WTC11 (cell line): ENCODE results near the gene LYPLA2. TPM values are rescaled to one million over a fixed set of nuclear protein-coding genes. Genes with fewer than 3 reads are reported as not detected.
"Not testable (repeated sequence)": the region's sequence is repeated elsewhere in the genome, so short reads cannot be mapped to it uniquely, and the experiment has no call there.

Experiments
- ATAC-seq: fragments of 200-7000 bp; cut with Tn5 transposase; 2 replicates; pipeline ENCODE4 v1.10.0; 2021; ENCODE audit warnings: mild to moderate bottlenecking, moderate library complexity
- CTCF ChIA-PET: fragments of 300-600 bp; sonication (Branson Sonifier 250); formaldehyde crosslinking; loops from one replicate; lab custom pipeline; 2021; ENCODE audit warnings: antibody characterized with exemption; lab: Charles Lee
- POLR2A ChIA-PET: fragments of 350-600 bp; sonication (Branson Sonifier 250); formaldehyde crosslinking; loops from one replicate; lab custom pipeline; 2021; ENCODE audit warnings: antibody characterized with exemption; lab: Charles Lee
- DNase-seq: peaks from one replicate; pipeline ENCODE4 v3.0.0; 2021; ENCODE audit warnings: low spot score
- H3K27ac Mint-ChIP-seq: 2 replicates; pipeline ENCODE4 v1.8.0; 2021; ENCODE audit warnings: mixed read lengths
- H3K27me3 Mint-ChIP-seq: 2 replicates; pipeline ENCODE4 v1.8.0; 2021; ENCODE audit warnings: low read depth, mild to moderate bottlenecking, moderate library complexity, mixed read lengths
- H3K36me3 Mint-ChIP-seq: 2 replicates; pipeline ENCODE4 v1.8.0; 2021; ENCODE audit warnings: mixed read lengths
- H3K4me1 Mint-ChIP-seq: 2 replicates; pipeline ENCODE4 v1.8.0; 2022; ENCODE audit warnings: mixed read lengths
- H3K4me3 Mint-ChIP-seq: 2 replicates; pipeline ENCODE4 v1.8.0; 2021; ENCODE audit warnings: mild to moderate bottlenecking, moderate library complexity, mixed read lengths
- H3K9me3 Mint-ChIP-seq: 2 replicates; pipeline ENCODE4 v1.8.0; 2021; ENCODE audit warnings: mixed read lengths
- ATF2 ChIP-seq: sonication (generic); formaldehyde crosslinking; IDR thresholded peaks from 2 replicates; pipeline ENCODE4 v1.8.1; 2022; ENCODE audit warnings: low read depth, missing genetic modification reagents, borderline replicate concordance
- CBFB ChIP-seq: sonication (generic); formaldehyde crosslinking; IDR thresholded peaks from 2 replicates; pipeline ENCODE4 v1.8.1; 2022; ENCODE audit warnings: mild to moderate bottlenecking, low read depth, missing genetic modification reagents
- FOXJ3 ChIP-seq: sonication (generic); formaldehyde crosslinking; IDR thresholded peaks from 2 replicates; pipeline ENCODE4 v1.9.0; 2021; ENCODE audit warnings: missing genetic modification reagents, mild to moderate bottlenecking, borderline replicate concordance
- GABPB1 ChIP-seq: sonication (generic); formaldehyde crosslinking; IDR thresholded peaks from 2 replicates; pipeline ENCODE4 v1.8.1; 2023; ENCODE audit warnings: mild to moderate bottlenecking, missing genetic modification reagents
- GRHL2 ChIP-seq: fragments of 250-450 bp; sonication (Bioruptor Pico); IDR thresholded peaks from 2 replicates; pipeline ENCODE4 v1.8.0; 2022; ENCODE audit warnings: mild to moderate bottlenecking, moderate library complexity; ENCODE audit not compliant: insufficient replicate concordance, severe bottlenecking
- GTF2I ChIP-seq: fragments of 250-450 bp; sonication (Bioruptor Pico); conservative IDR thresholded peaks from 2 replicates; pipeline ENCODE4 v1.4.0; 2021; ENCODE audit warnings: mild to moderate bottlenecking
- HMGA2 ChIP-seq: fragments of 250-450 bp; sonication (Bioruptor Pico); IDR thresholded peaks from 2 replicates; pipeline ENCODE4 v1.4.0; 2021; ENCODE audit warnings: mild to moderate bottlenecking, moderate library complexity
- HMGXB4 ChIP-seq: sonication (generic); formaldehyde crosslinking; IDR thresholded peaks from 2 replicates; pipeline ENCODE4 v1.8.1; 2023; ENCODE audit warnings: mild to moderate bottlenecking, moderate library complexity, missing genetic modification reagents
- JAZF1 ChIP-seq: fragments of 250-450 bp; sonication (Bioruptor Pico); IDR thresholded peaks from 2 replicates; pipeline ENCODE4 v1.9.0; 2021; ENCODE audit warnings: moderate library complexity, mild to moderate bottlenecking, inconsistent platforms
- NFATC4 ChIP-seq: fragments of 250-450 bp; sonication (Bioruptor Pico); IDR thresholded peaks from 2 replicates; pipeline ENCODE4 v1.9.0; 2021; ENCODE audit warnings: mild to moderate bottlenecking
- NR1H2 ChIP-seq: sonication (generic); formaldehyde crosslinking; IDR thresholded peaks from 2 replicates; pipeline ENCODE4 v1.9.0; 2021; ENCODE audit warnings: mild to moderate bottlenecking, moderate library complexity, missing genetic modification reagents
- OVOL2 ChIP-seq: fragments of 250-450 bp; sonication (Bioruptor Pico); IDR thresholded peaks from 2 replicates; pipeline ENCODE4 v1.9.0; 2021; ENCODE audit warnings: mild to moderate bottlenecking, borderline replicate concordance
- RORB ChIP-seq: fragments of 250-450 bp; sonication (Bioruptor Pico); IDR thresholded peaks from 2 replicates; pipeline ENCODE4 v1.9.0; 2021; ENCODE audit warnings: mild to moderate bottlenecking
- SMAD3 ChIP-seq: sonication (generic); formaldehyde crosslinking; IDR thresholded peaks from 2 replicates; pipeline ENCODE4 v1.8.0; 2022; ENCODE audit warnings: missing genetic modification reagents, mild to moderate bottlenecking, borderline replicate concordance
- SMAD4 ChIP-seq: sonication (generic); formaldehyde crosslinking; IDR thresholded peaks from 2 replicates; pipeline ENCODE4 v1.8.0; 2022; ENCODE audit warnings: mild to moderate bottlenecking, missing genetic modification reagents
- ZBTB21 ChIP-seq: sonication (generic); formaldehyde crosslinking; IDR thresholded peaks from 2 replicates; pipeline ENCODE4 v1.8.1; 2023; ENCODE audit warnings: mild to moderate bottlenecking, missing genetic modification reagents, borderline replicate concordance
- ZNF138 ChIP-seq: sonication (generic); formaldehyde crosslinking; conservative IDR thresholded peaks from 2 replicates; pipeline ENCODE4 v1.8.1; 2022; ENCODE audit warnings: mild to moderate bottlenecking, moderate library complexity, missing genetic modification reagents
- ZNF232 ChIP-seq: sonication (generic); formaldehyde crosslinking; IDR thresholded peaks from 2 replicates; pipeline ENCODE4 v1.8.0; 2022; ENCODE audit warnings: mild to moderate bottlenecking, missing genetic modification reagents
- ZNF423 ChIP-seq: fragments of 250-450 bp; sonication (Bioruptor Pico); IDR thresholded peaks from 2 replicates; pipeline ENCODE4 v2.1.2; 2022; ENCODE audit warnings: mild to moderate bottlenecking, moderate library complexity
- total RNA-seq: library from RNA; stranded (reverse); gene quantifications from 3 replicates; pipeline ENCODE4 v1.2.3, GENCODE V29; 2021

LYPLA2 gene
- total RNA-seq, 1 experiment from 2014 or later, result 164 TPM

- ChIA-PET POLR2A (interaction anchor here (1.2 kb wide), 1 partner anchor 16 kb away, joined by 3 read pairs; the partner anchor contains the start of gene PITHD1), CTCF (interaction anchor here (0.8 to 2.2 kb wide), 5 partner anchors 16 to 44 kb away, joined by 3 to 8 read pairs (median 3); partner anchors contain the start of gene PITHD1)
- Mint-ChIP-seq H3K9me3 (no peaks in the 10 kb centered on the region), H3K4me1 (peaks cover 20% of the 10 kb centered on the region), H3K27ac (no peak overlapping the region), H3K36me3 (peaks cover 13% of the 10 kb centered on the region), H3K27me3 (no peaks in the 10 kb centered on the region), H3K4me3 (no peak overlapping the region)
- DNase-seq, result no peak
- no peak for ATAC-seq
- no peak for TF ChIP-seq NR1H2
- no peak for TF ChIP-seq GRHL2
- TF ChIP-seq ZBTB21, result no peak
- TF ChIP-seq SMAD4, result no peak
- TF ChIP-seq FOXJ3 (CRISPR knock-in tag), result no peak
- no peak for TF ChIP-seq NFATC4 (CRISPR knock-in tag)
Observed at GRCh38 chr1:23793861-23794731, 3.2 kb downstream of the LYPLA2 start.

GRCh38 chr1:23794732-23795182 lies 3.8 kb downstream of the LYPLA2 start:
- Mint-ChIP-seq H3K4me1 (peaks cover 23% of the 10 kb centered on the region), H3K36me3 (peaks cover 13% of the 10 kb centered on the region)
- H3K9me3 Mint-ChIP-seq, DNase-seq, H3K27ac Mint-ChIP-seq, H3K27me3 Mint-ChIP-seq, ATAC-seq, H3K4me3 Mint-ChIP-seq: not testable (repeated sequence)
- POLR2A ChIA-PET, result interaction anchor here (0.7 to 1.2 kb wide), 2 partner anchors 17 to 31 kb away, joined by 3 read pairs; partner anchors contain the start of gene PITHD1
- CTCF ChIA-PET, result interaction anchor here (1.1 to 2.2 kb wide), 3 partner anchors 16 to 43 kb away, joined by 3 to 8 read pairs (median 3); partner anchors contain the start of gene PITHD1

- POLR2A ChIA-PET, result interaction anchor here (0.7 kb wide), 1 partner anchor 30 kb away, joined by 3 read pairs; no protein-coding TSS in a partner anchor
- Mint-ChIP-seq H3K4me3 (no peak overlapping the region), H3K9me3 (no peaks in the 10 kb centered on the region)
Observed at GRCh38 chr1:23795676-23796465, 4.9 kb downstream of the LYPLA2 start.

GRCh38 chr1:23796466-23797271 lies 5.7 kb downstream of the LYPLA2 start:
- ChIA-PET CTCF (interaction anchor here (0.9 to 7.8 kb wide), 7 partner anchors 13 to 159 kb away, joined by 3 to 109 read pairs (median 4); partner anchors contain the start of gene PITHD1), POLR2A (no interaction called here)
- H3K36me3 Mint-ChIP-seq, result peaks cover 13% of the 10 kb centered on the region
- H3K4me1 Mint-ChIP-seq, result peaks cover 19% of the 10 kb centered on the region
- H3K27me3 Mint-ChIP-seq, result peaks cover 6% of the 10 kb centered on the region
- no peak overlapping the region for H3K4me3 Mint-ChIP-seq
- 0 out of 2 replicates have a peak overlapping the region, but pooled peaks have one; percentile 19 for H3K27ac Mint-ChIP-seq
- ATAC-seq (peak; percentile 3; the same call in 1 of the 2 replicates), DNase-seq (peak; percentile 52)
- H3K9me3 Mint-ChIP-seq, result no peaks in the 10 kb centered on the region
- no peak for TF ChIP-seq ZNF138 (CRISPR knock-in tag)
- no peak for TF ChIP-seq GABPB1 (CRISPR knock-in tag)
- no peak for TF ChIP-seq OVOL2 (CRISPR knock-in tag)
- no peak for TF ChIP-seq ATF2 (CRISPR knock-in tag)
- no peak for TF ChIP-seq GTF2I (CRISPR knock-in tag)

More at GRCh38 chr1:23795676-23796465, 4.9 kb downstream of the LYPLA2 start:
- TF ChIP-seq GRHL2, result no peak
- TF ChIP-seq RORB (CRISPR knock-in tag), result no peak
- TF ChIP-seq ZNF423, result no peak
- no peak for TF ChIP-seq ZNF232
- TF ChIP-seq CBFB (CRISPR knock-in tag), result no peak
- no peak for TF ChIP-seq HMGXB4 (CRISPR knock-in tag)
- no peak for TF ChIP-seq JAZF1 (CRISPR knock-in tag)
- no peak for TF ChIP-seq HMGA2 (CRISPR knock-in tag)
- no peak for TF ChIP-seq NR1H2
- no peak for TF ChIP-seq SMAD3
- peaks cover 13% of the 10 kb centered on the region for H3K36me3 Mint-ChIP-seq
- CTCF ChIA-PET, result interaction anchor here (1.7 to 7.8 kb wide), 3 partner anchors 14 to 25 kb away, joined by 5 to 109 read pairs (median 64); no protein-coding TSS in a partner anchor
- H3K27ac Mint-ChIP-seq, result no peak overlapping the region
- ATAC-seq (no peak), DNase-seq (no peak)
- peaks cover 20% of the 10 kb centered on the region for H3K4me1 Mint-ChIP-seq
- H3K27me3 Mint-ChIP-seq, result no peaks in the 10 kb centered on the region
